Kidney epithelial cell (primary cell): ENCODE data around the gene ABR. TPM values are rescaled to one million over a fixed set of nuclear protein-coding genes. Genes with fewer than 3 reads are reported as not detected.

Experiments used
- DNase-seq: peaks from one replicate; pipeline ENCODE4 v3.0.0-alpha.2; 2010; ENCODE audit warnings: low read depth
- H3K27me3 ChIP-seq: 2 replicates; pipeline ENCODE4 v1.6.0; 2011; ENCODE audit warnings: low read length; ENCODE audit not compliant: control insufficient read depth, insufficient read depth
- H3K36me3 ChIP-seq: 2 replicates; pipeline ENCODE4 v1.5.1; 2011; ENCODE audit warnings: low read length; ENCODE audit not compliant: control insufficient read depth, insufficient read depth
- H3K4me3 ChIP-seq: 2 replicates; pipeline ENCODE4 v1.5.1; 2011; ENCODE audit warnings: low read depth, mild to moderate bottlenecking, control low read depth, low read length
- total RNA-seq: library from RNA; depleted of rRNA; stranded (reverse); fragments of >200 nt; gene quantifications from 2 replicates; pipeline ENCODE4 v1.2.3, GENCODE V29; 2015
- TF ChIP-seq, protein P1 (sequence below): IDR thresholded peaks from 2 replicates; pipeline ENCODE4 v1.5.1; 2011; ENCODE audit warnings: mild to moderate bottlenecking, moderate library complexity, low read length, control low read depth, inconsistent platforms; ENCODE audit not compliant: insufficient read depth, poor library complexity, severe bottlenecking

ABR gene
- total RNA-seq, 1 donor from 2014 or later: 141 TPM

GRCh38 chr17:1002771-1003555 lies 176.8 kb downstream of the ABR start:
- H3K36me3 ChIP-seq: peaks cover 7% of the 10 kb centered on the region
- H3K4me3 ChIP-seq: no peak overlapping the region
- no peaks in the 10 kb centered on the region for H3K27me3 ChIP-seq
- DNase-seq: no peak
- TF ChIP-seq, protein P1, sequence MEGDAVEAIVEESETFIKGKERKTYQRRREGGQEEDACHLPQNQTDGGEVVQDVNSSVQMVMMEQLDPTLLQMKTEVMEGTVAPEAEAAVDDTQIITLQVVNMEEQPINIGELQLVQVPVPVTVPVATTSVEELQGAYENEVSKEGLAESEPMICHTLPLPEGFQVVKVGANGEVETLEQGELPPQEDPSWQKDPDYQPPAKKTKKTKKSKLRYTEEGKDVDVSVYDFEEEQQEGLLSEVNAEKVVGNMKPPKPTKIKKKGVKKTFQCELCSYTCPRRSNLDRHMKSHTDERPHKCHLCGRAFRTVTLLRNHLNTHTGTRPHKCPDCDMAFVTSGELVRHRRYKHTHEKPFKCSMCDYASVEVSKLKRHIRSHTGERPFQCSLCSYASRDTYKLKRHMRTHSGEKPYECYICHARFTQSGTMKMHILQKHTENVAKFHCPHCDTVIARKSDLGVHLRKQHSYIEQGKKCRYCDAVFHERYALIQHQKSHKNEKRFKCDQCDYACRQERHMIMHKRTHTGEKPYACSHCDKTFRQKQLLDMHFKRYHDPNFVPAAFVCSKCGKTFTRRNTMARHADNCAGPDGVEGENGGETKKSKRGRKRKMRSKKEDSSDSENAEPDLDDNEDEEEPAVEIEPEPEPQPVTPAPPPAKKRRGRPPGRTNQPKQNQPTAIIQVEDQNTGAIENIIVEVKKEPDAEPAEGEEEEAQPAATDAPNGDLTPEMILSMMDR: no peak

DNA sequence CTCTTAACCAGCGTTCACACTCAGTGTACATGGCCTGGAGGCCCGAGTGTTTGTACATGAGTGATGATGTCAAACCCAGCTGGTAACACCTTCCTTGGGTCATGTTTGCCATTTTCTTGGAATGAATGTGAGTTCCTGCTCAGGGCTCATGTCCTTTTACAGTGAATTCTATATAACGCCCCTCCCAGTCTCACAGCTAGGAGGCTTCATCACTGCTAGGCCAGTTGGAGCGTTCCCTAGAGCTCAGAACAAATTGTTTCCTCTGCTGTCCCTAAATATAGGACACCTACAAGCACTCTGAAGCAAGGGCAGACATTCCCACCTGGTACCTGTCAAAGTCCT lies 177.4 kb downstream of the ABR start:
- Histone ChIP-seq H3K36me3 (peaks cover 7% of the 10 kb centered on the region), H3K27me3 (no peaks in the 10 kb centered on the region), H3K4me3 (no peak overlapping the region)
- DNase-seq: no peak
- TF ChIP-seq, protein P1: no peak

DNA sequence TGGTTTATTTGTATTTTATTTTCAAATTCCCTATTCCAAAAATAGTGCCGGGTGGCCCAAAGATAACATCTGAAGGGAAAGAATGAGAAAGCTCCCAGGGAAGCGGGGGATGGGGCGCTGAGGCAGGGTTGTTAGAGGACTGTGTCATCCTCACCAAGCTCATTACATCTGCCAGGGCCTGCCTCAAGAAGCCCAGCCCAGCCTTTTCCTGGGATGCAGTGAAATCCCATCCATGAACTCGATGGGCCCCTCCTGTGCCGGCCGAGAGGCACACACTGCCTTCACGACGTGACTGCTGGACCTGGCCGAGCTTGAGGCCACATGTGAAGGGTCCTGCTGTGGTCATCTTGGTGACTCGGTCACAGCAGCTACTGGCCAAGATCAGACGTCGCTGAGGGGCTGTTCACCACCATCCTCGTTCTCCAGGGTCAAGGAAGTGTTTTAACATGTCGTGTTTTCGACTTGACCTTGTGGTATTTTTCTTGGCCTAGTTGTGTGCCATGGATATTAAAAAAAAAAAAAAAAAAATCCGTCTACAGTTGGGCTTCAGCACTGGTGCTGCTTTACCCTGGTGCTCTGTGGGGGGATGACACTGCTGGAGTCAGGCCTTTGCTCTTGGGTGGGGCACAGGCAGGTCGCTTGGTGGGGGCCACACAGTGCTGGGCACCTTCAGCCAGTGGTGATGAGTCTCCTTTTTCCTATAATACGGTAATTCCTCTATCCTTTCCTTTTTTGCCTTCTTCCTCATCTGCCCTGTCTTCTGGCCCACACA lies 178.0 kb downstream of the ABR start:
- Histone ChIP-seq H3K4me3 (no peak overlapping the region), H3K27me3 (no peaks in the 10 kb centered on the region), H3K36me3 (peaks cover 7% of the 10 kb centered on the region)
- no peak for DNase-seq
- TF ChIP-seq, protein P1: no peak

- TF ChIP-seq, protein P1: no peak
- Histone ChIP-seq H3K27me3 (no peaks in the 10 kb centered on the region), H3K36me3 (peaks cover 7% of the 10 kb centered on the region), H3K4me3 (no peak overlapping the region)
- DNase-seq: no peak
Measured at GRCh38 chr17:1000597-1001461, 179.0 kb downstream of the ABR start.

GRCh38 chr17:998111-998510 lies 181.7 kb downstream of the ABR start:
- TF ChIP-seq, protein P1: no peak
- peaks cover 5% of the 10 kb centered on the region for H3K36me3 ChIP-seq
- no peaks in the 10 kb centered on the region for H3K27me3 ChIP-seq
- H3K4me3 ChIP-seq: peak overlapping the region; percentile 100
- no peak for DNase-seq
